IMR-90 (cell line): ENCODE results near the gene EIF4EBP2. TPM values are rescaled to one million over a fixed set of nuclear protein-coding genes. Genes with fewer than 3 reads are reported as not detected.
A peak's percentile ranks its signal among the peaks of the same experiment; 100 is the strongest.

Source experiments
- ATAC-seq: fragments of 200-7000 bp; cut with Tn5 transposase; 2 replicates; pipeline ENCODE4 v1.9.1; 2020; ENCODE audit warnings: low read depth, mild to moderate bottlenecking, moderate library complexity
- BruUV-seq: library from RNA; stranded (reverse); fragments of 400-500 nt; replicated peaks from 2 replicates; lab custom pipeline; 2021; lab: Mats Ljungman, UMichigan
- CTCF ChIA-PET: fragments of 300-600 bp; formaldehyde crosslinking; extraction: SDS; loops from one replicate; lab custom pipeline; 2021; ENCODE audit warnings: antibody characterized with exemption; lab: Yijun Ruan, JAX
- POLR2A ChIA-PET: fragments of 300-600 bp; sonication (Branson Sonifier 250); formaldehyde crosslinking; loops from one replicate; lab custom pipeline; 2022; ENCODE audit warnings: antibody characterized with exemption; ENCODE audit not compliant: unreplicated experiment; lab: Charles Lee
- DNase-seq: peaks from one replicate; pipeline ENCODE4 v3.0.0; 2013
- H2AFZ ChIP-seq: replicated peaks from 2 replicates; pipeline ENCODE3; 2013; ENCODE audit warnings: low read length, mild to moderate bottlenecking; ENCODE audit not compliant: poor library complexity
- H2AK5ac ChIP-seq: 2 replicates; pipeline ENCODE4 v1.6.1; 2013; ENCODE audit warnings: low read depth, low read length, inconsistent platforms
- H2AK9ac ChIP-seq: replicated peaks from 2 replicates; pipeline ENCODE3; 2013; ENCODE audit warnings: mild to moderate bottlenecking, low read depth, low read length, moderate library complexity; ENCODE audit not compliant: poor library complexity
- H2BK120ac ChIP-seq: 2 replicates; pipeline ENCODE4 v1.6.1; 2013; ENCODE audit warnings: low read depth, low read length, inconsistent platforms
- H2BK15ac ChIP-seq: 3 replicates; pipeline ENCODE4 v1.6.1; 2013; ENCODE audit warnings: low read depth, low read length, inconsistent platforms
- H2BK20ac ChIP-seq: 2 replicates; pipeline ENCODE4 v1.6.1; 2013; ENCODE audit warnings: low read depth, mild to moderate bottlenecking, inconsistent platforms, low read length, moderate library complexity
- H2BK5ac ChIP-seq: 2 replicates; pipeline ENCODE4 v1.6.1; 2013; ENCODE audit warnings: mild to moderate bottlenecking, low read depth, low read length, inconsistent platforms; ENCODE audit not compliant: poor library complexity, severe bottlenecking
- H3K14ac ChIP-seq: replicated peaks from 2 replicates; pipeline ENCODE4 v1.6.1; 2013; ENCODE audit warnings: low read depth, low read length, inconsistent platforms
- H3K18ac ChIP-seq: 2 replicates; pipeline ENCODE4 v1.6.1; 2013; ENCODE audit warnings: low read depth, low read length, control low read depth
- H3K23ac ChIP-seq: 2 replicates; pipeline ENCODE4 v1.6.1; 2013; ENCODE audit warnings: low read depth, low read length, inconsistent platforms
- H3K27ac ChIP-seq: 2 replicates; pipeline ENCODE4 v1.5.1; 2013; ENCODE audit warnings: mild to moderate bottlenecking, control low read depth, low read length; ENCODE audit not compliant: insufficient read depth
- H3K27me3 ChIP-seq: 2 replicates; pipeline ENCODE4 v1.6.1; 2013; ENCODE audit warnings: low read length; ENCODE audit not compliant: control insufficient read depth, insufficient read depth
- H3K36me3 ChIP-seq: 2 replicates; pipeline ENCODE4 v1.6.1; 2013; ENCODE audit warnings: low read length, mixed read lengths; ENCODE audit not compliant: control insufficient read depth, insufficient read depth
- H3K4ac ChIP-seq: 2 replicates; pipeline ENCODE4 v1.6.1; 2013; ENCODE audit warnings: low read depth, low read length, inconsistent platforms
- H3K4me1 ChIP-seq: 2 replicates; pipeline ENCODE4 v1.6.1; 2013; ENCODE audit warnings: low read length, mixed read lengths; ENCODE audit not compliant: control insufficient read depth, insufficient read depth
- H3K4me2 ChIP-seq: 2 replicates; pipeline ENCODE4 v1.6.1; 2013; ENCODE audit warnings: low read depth, mild to moderate bottlenecking, control low read depth, low read length, moderate library complexity
- H3K4me3 ChIP-seq: 2 replicates; pipeline ENCODE4 v1.5.1; 2013; ENCODE audit warnings: low read depth, mild to moderate bottlenecking, control low read depth, low read length, moderate library complexity; ENCODE audit not compliant: insufficient read depth
- H3K56ac ChIP-seq: 2 replicates; pipeline ENCODE4 v1.6.1; 2013; ENCODE audit warnings: low read length, inconsistent platforms; ENCODE audit not compliant: insufficient read depth; ENCODE audit errors: extremely low read depth
- H3K79me1 ChIP-seq, 2 experiments: 2 replicates each; pipeline ENCODE4 v1.6.1; 2013; ENCODE audit warnings: low read length in 2 of 2, inconsistent platforms in 1 of 2, low read depth in 1 of 2
- H3K9ac ChIP-seq: 2 replicates; pipeline ENCODE4 v1.6.1; 2013; ENCODE audit warnings: low read depth, low read length, control low read depth
- H3K9me1 ChIP-seq: 2 replicates; pipeline ENCODE4 v1.6.1; 2013; ENCODE audit warnings: low read length, inconsistent platforms; ENCODE audit not compliant: insufficient read depth
- H3K9me3 ChIP-seq: 2 replicates; pipeline ENCODE4 v1.6.1; 2013; ENCODE audit warnings: low read length; ENCODE audit not compliant: control insufficient read depth, insufficient read depth
- H4K20me1 ChIP-seq: 2 replicates; pipeline ENCODE4 v1.6.1; 2013; ENCODE audit warnings: low read length, inconsistent platforms; ENCODE audit not compliant: insufficient read depth
- H4K5ac ChIP-seq: 2 replicates; pipeline ENCODE4 v1.6.1; 2013; ENCODE audit warnings: mild to moderate bottlenecking, low read depth, low read length, control low read depth
- H4K8ac ChIP-seq, 2 experiments: 2 replicates each; pipeline ENCODE4 v1.6.1; 2013; ENCODE audit warnings: low read depth in 2 of 2, low read length in 2 of 2, control low read depth in 1 of 2, inconsistent platforms in 1 of 2
- H4K91ac ChIP-seq: 2 replicates; pipeline ENCODE4 v1.6.1; 2013; ENCODE audit warnings: low read depth, low read length, inconsistent platforms; ENCODE audit not compliant: insufficient read depth
- FOS ChIP-seq: fragments of 150-350 bp; IDR thresholded peaks from 2 replicates; pipeline ENCODE4 v1.6.1; 2016; ENCODE audit warnings: low read depth, low read length
- POLR2A ChIP-seq: IDR thresholded peaks from 2 replicates; pipeline ENCODE4 v1.6.1; 2012; ENCODE audit warnings: mild to moderate bottlenecking, low read depth, low read length
- RAD21 ChIP-seq: IDR thresholded peaks from 2 replicates; pipeline ENCODE4 v1.6.1; 2012; ENCODE audit warnings: low read length, improper control_type of control experiment
- SMC3 ChIP-seq: fragments of 150-350 bp; IDR thresholded peaks from 2 replicates; pipeline ENCODE4 v1.6.1; 2016; ENCODE audit warnings: low read depth, mild to moderate bottlenecking, antibody characterized with exemption, low read length, moderate library complexity
- WGBS, 2 experiments: methylation state at CpG; one replicate each; pipeline versions ENCODE4 v1.1.5 to v1.1.7; 2013; ENCODE audit warnings: missing lambda C conversion rate in 2 of 2; ENCODE audit not compliant: insufficient read length in 1 of 2; ENCODE audit errors: extremely low coverage in 2 of 2; 5-methylcytosine and 5-hydroxymethylcytosine counted together
- dilution Hi-C: fragments of 300-500 bp; cut with HindIII; formaldehyde crosslinking; loops from one replicate; pipeline ENCODE4 v1.14.3; 2018; ENCODE audit warnings: low sequenced_read_pairs; ENCODE audit not compliant: unreplicated experiment
- in situ Hi-C: fragments of 300-500 bp; cut with MboI; formaldehyde crosslinking; loops from 3 replicates; pipeline ENCODE4 v1.14.3; 2019; ENCODE audit warnings: low sequenced_read_pairs, inconsistent platforms, mixed read lengths
- intact Hi-C: fragments of 100-400 bp; cut with micrococcal nuclease; formaldehyde crosslinking; loops from 2 replicates; pipeline ENCODE4 v1.10.0; 2022
- polyA plus RNA-seq, 3 experiments: library from polyadenylated mRNA; depleted of rRNA; stranded (reverse); fragments of >200 nt; gene quantifications; 2 replicates each; pipeline ENCODE4 v1.2.3, GENCODE V29; 2012; ENCODE audit warnings: low replicate concordance in 1 of 3
- total RNA-seq: library from RNA; depleted of rRNA; stranded (reverse); fragments of >200 nt; gene quantifications from 2 replicates; pipeline ENCODE4 v1.2.3, GENCODE V29; 2012
- TF ChIP-seq, protein P1 (sequence below): conservative IDR thresholded peaks from 2 replicates; pipeline ENCODE4 v1.5.1; 2012; ENCODE audit warnings: mild to moderate bottlenecking, low read depth, low read length, improper control_type of control experiment

Gene EIF4EBP2
- total and polyA plus RNA-seq, 2 of the 4 experiments (the other 2 are of a cell fraction): 13.7 to 15.6 TPM

- H3K14ac ChIP-seq: no peak overlapping the region
- no peak overlapping the region for H4K5ac ChIP-seq
- ChIA-PET POLR2A (no interaction called here), CTCF (interaction anchor here (0.7 to 1.6 kb wide), 8 partner anchors 11 to 91 kb away, joined by 3 to 4 read pairs (median 3); no protein-coding TSS in a partner anchor)
- no peak overlapping the region for H3K56ac ChIP-seq
- H3K9me1 ChIP-seq: no peaks in the 10 kb centered on the region
- no peak overlapping the region for H3K23ac ChIP-seq
- BruUV-seq: no TSS peak
- H2BK120ac ChIP-seq: no peak overlapping the region
- peaks cover 2% of the 10 kb centered on the region; the same call in 1 of the 2 replicates for H3K4me1 ChIP-seq
- TF ChIP-seq POLR2A (no peak), RAD21 (peak; percentile 91), FOS (no peak), SMC3 (peak; percentile 77)
- TF ChIP-seq, protein P1, sequence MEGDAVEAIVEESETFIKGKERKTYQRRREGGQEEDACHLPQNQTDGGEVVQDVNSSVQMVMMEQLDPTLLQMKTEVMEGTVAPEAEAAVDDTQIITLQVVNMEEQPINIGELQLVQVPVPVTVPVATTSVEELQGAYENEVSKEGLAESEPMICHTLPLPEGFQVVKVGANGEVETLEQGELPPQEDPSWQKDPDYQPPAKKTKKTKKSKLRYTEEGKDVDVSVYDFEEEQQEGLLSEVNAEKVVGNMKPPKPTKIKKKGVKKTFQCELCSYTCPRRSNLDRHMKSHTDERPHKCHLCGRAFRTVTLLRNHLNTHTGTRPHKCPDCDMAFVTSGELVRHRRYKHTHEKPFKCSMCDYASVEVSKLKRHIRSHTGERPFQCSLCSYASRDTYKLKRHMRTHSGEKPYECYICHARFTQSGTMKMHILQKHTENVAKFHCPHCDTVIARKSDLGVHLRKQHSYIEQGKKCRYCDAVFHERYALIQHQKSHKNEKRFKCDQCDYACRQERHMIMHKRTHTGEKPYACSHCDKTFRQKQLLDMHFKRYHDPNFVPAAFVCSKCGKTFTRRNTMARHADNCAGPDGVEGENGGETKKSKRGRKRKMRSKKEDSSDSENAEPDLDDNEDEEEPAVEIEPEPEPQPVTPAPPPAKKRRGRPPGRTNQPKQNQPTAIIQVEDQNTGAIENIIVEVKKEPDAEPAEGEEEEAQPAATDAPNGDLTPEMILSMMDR: peak; percentile 87
- 20% methylated on average over 2 of the region's 13 CpGs; no CpG with 5 or more reads in 1 of the 2 experiments for WGBS, 2 experiments
- no peak overlapping the region for H2AK9ac ChIP-seq
- dilution Hi-C loops: no loop called here
- H3K9ac ChIP-seq: no peak overlapping the region
- H2BK5ac ChIP-seq: no peak overlapping the region
- DNase-seq (peak; percentile 50), ATAC-seq (peak; percentile 82)
- H4K91ac ChIP-seq: no peak overlapping the region
- no peak overlapping the region for H3K4me3 ChIP-seq
- H3K4ac ChIP-seq: no peak overlapping the region
- no peak overlapping the region for H2BK15ac ChIP-seq
- no peak overlapping the region for H3K4me2 ChIP-seq
- no peaks in the 10 kb centered on the region for H4K20me1 ChIP-seq
- in situ Hi-C loops: loop anchor here (5.0 kb wide), 2 partner anchors 76 to 301 kb away; no protein-coding TSS in a partner anchor
- H3K9me3 ChIP-seq: no peaks in the 10 kb centered on the region
- H3K36me3 ChIP-seq: no peaks in the 10 kb centered on the region
- H4K8ac ChIP-seq: no peak overlapping the region
- no peak overlapping the region for H3K18ac ChIP-seq
- no peak overlapping the region for H3K27ac ChIP-seq
- no peaks in the 10 kb centered on the region for H3K79me1 ChIP-seq
- H3K27me3 ChIP-seq: peaks cover 24% of the 10 kb centered on the region
- no peak overlapping the region for H2AK5ac ChIP-seq
- H2BK20ac ChIP-seq: no peak overlapping the region
- peak overlapping the region; percentile 45 for H2AFZ ChIP-seq
- intact Hi-C loops: loop anchor here (1.0 to 5.0 kb wide), 3 partner anchors 79 to 421 kb away; no protein-coding TSS in a partner anchor
These were observed 57.7 kb downstream of the EIF4EBP2 start for GRCh38 chr10:70461397-70462348.
